ENCODE results near the gene CTNNA1. TPM values are rescaled to one million over a fixed set of nuclear protein-coding genes. Genes with fewer than 3 reads are reported as not detected.
A peak's percentile ranks its signal among the peaks of the same experiment; 100 is the strongest.

CTNNA1 gene
- total RNA-seq, 1 donor from 2014 or later, result 359 TPM

GRCh38 chr5:138936225-138936967, 183.2 kb downstream of the CTNNA1 start:
- no peaks in the 10 kb centered on the region for H3K27me3 ChIP-seq (ENCODE audit: insufficient read depth, low read length)
- no peak for DNase-seq (ENCODE audit: low read depth)
- H3K9ac ChIP-seq (ENCODE audit: low read length), result no peak overlapping the region
- TF ChIP-seq CTCF (IDR thresholded peaks at IDR 0.05; ENCODE audit: insufficient read depth, low read depth, low read length), result no peak
- H3K4me3 ChIP-seq (ENCODE audit: insufficient read depth, low read depth, low read length), result no peak overlapping the region
- H2AFZ ChIP-seq (ENCODE audit: low read depth, low read length), result no peak overlapping the region
- Mint-ChIP-seq H3K9me3 (ENCODE audit: unreplicated experiment) (peaks cover 3% of the 10 kb centered on the region), H3K27ac (ENCODE audit: unreplicated experiment) (no peak overlapping the region), H3K4me3 (ENCODE audit: unreplicated experiment) (no peak overlapping the region), H3K27me3 (ENCODE audit: low read depth, unreplicated experiment) (no peaks in the 10 kb centered on the region), H3K4me1 (ENCODE audit: low read depth, unreplicated experiment) (no peaks in the 10 kb centered on the region), H3K36me3 (ENCODE audit: low read depth, unreplicated experiment) (peaks cover 40% of the 10 kb centered on the region)
- H3K79me2 ChIP-seq (ENCODE audit: insufficient read depth, low read length), result no peaks in the 10 kb centered on the region
- no peak overlapping the region for H3K27ac ChIP-seq (ENCODE audit: low read depth, low read length)
- peaks cover 16% of the 10 kb centered on the region for H4K20me1 ChIP-seq (ENCODE audit: insufficient read depth, low read length)
- no peaks in the 10 kb centered on the region for H3K9me3 ChIP-seq (ENCODE audit: insufficient read depth, low read depth, low read length)
- no peak overlapping the region for H3K4me2 ChIP-seq (ENCODE audit: low read length)
- H3K4me1 ChIP-seq (ENCODE audit: insufficient read depth, low read length), result no peaks in the 10 kb centered on the region
- FAIRE-seq, result no peak
- peaks cover 30% of the 10 kb centered on the region for H3K36me3 ChIP-seq (ENCODE audit: insufficient read depth, low read length)

- H3K27ac Mint-ChIP-seq (ENCODE audit: unreplicated experiment), result peak overlapping the region; percentile 62
- peaks cover 36% of the 10 kb centered on the region for H3K36me3 Mint-ChIP-seq (ENCODE audit: low read depth, unreplicated experiment)
These were observed 183.7 kb downstream of the CTNNA1 start for GRCh38 chr5:138936968-138937345.

More at GRCh38 chr5:138936968-138937345, 183.7 kb downstream of the CTNNA1 start:
- Histone ChIP-seq H3K27me3 (ENCODE audit: insufficient read depth, low read length) (no peaks in the 10 kb centered on the region), H3K36me3 (ENCODE audit: insufficient read depth, low read length) (peaks cover 25% of the 10 kb centered on the region), H3K9me3 (ENCODE audit: insufficient read depth, low read depth, low read length) (no peaks in the 10 kb centered on the region), H3K27ac (ENCODE audit: low read depth, low read length) (no peak overlapping the region), H3K4me3 (ENCODE audit: insufficient read depth, low read depth, low read length) (no peak overlapping the region), H2AFZ (ENCODE audit: low read depth, low read length) (no peak overlapping the region), H3K79me2 (ENCODE audit: insufficient read depth, low read length) (no peaks in the 10 kb centered on the region), H4K20me1 (ENCODE audit: insufficient read depth, low read length) (peaks cover 13% of the 10 kb centered on the region), H3K4me1 (ENCODE audit: insufficient read depth, low read length) (no peaks in the 10 kb centered on the region), H3K4me2 (ENCODE audit: low read length) (no peak overlapping the region), H3K9ac (ENCODE audit: low read length) (no peak overlapping the region)
- H3K27me3 Mint-ChIP-seq (ENCODE audit: low read depth, unreplicated experiment), result no peaks in the 10 kb centered on the region
- TF ChIP-seq CTCF (IDR thresholded peaks at IDR 0.05; ENCODE audit: insufficient read depth, low read depth, low read length) (no peak), EZH2 (IDR thresholded peaks at IDR 0.05; ENCODE audit: insufficient read depth, low read length) (no peak)
- no peak for FAIRE-seq
- H3K4me3 Mint-ChIP-seq (ENCODE audit: unreplicated experiment), result no peak overlapping the region
- H3K9me3 Mint-ChIP-seq (ENCODE audit: unreplicated experiment), result peaks cover 3% of the 10 kb centered on the region
- no peak for DNase-seq (ENCODE audit: low read depth)
- H3K4me1 Mint-ChIP-seq (ENCODE audit: low read depth, unreplicated experiment), result no peaks in the 10 kb centered on the region

Measured in astrocyte (in vitro differentiated cells and primary cell).